Activated CD4-positive, alpha-beta T cell treated with anti-CD3 and anti-CD28 coated beads, Interleukin-2, amount 10 ng/mL, durations not matched to agents 7 days and 5 days (primary cell): Measurements from ENCODE around the gene PGPEP1. TPM values are rescaled to one million over a fixed set of nuclear protein-coding genes. Genes with fewer than 3 reads are reported as not detected.
"Not testable (repeated sequence)": the region's sequence is repeated elsewhere in the genome, so short reads cannot be mapped to it uniquely, and the experiment has no call there.

Experiments used
- CTCF ChIA-PET: fragments of 350-600 bp; sonication (Branson Sonifier 250); formaldehyde crosslinking; loops from one replicate; lab custom pipeline; 2021; ENCODE audit warnings: antibody characterized with exemption; lab: Charles Lee
- POLR2A ChIA-PET: fragments of 350-600 bp; sonication (Branson Sonifier 250); formaldehyde crosslinking; loops from one replicate; lab custom pipeline; 2021; ENCODE audit warnings: antibody characterized with exemption; lab: Charles Lee
- DNase-seq: peaks from one replicate; pipeline ENCODE4 v3.0.0-alpha.2; 2020
- H3K27ac Mint-ChIP-seq: one replicate; pipeline ENCODE4 v1.8.0; 2021; ENCODE audit warnings: mild to moderate bottlenecking, moderate library complexity, mixed read lengths
- H3K27me3 Mint-ChIP-seq: one replicate; pipeline ENCODE4 v1.8.0; 2021; ENCODE audit warnings: mixed read lengths
- H3K36me3 Mint-ChIP-seq: one replicate; pipeline ENCODE4 v1.8.0; 2021; ENCODE audit warnings: low read depth, mixed read lengths
- H3K4me1 Mint-ChIP-seq: one replicate; pipeline ENCODE4 v1.8.0; 2021; ENCODE audit warnings: mixed read lengths
- H3K4me3 Mint-ChIP-seq: one replicate; pipeline ENCODE4 v1.8.0; 2021; ENCODE audit warnings: mild to moderate bottlenecking, moderate library complexity, mixed read lengths
- H3K9me3 Mint-ChIP-seq: one replicate; pipeline ENCODE4 v1.8.0; 2021; ENCODE audit warnings: mixed read lengths
- total RNA-seq, 2 experiments: library from RNA; stranded (reverse); gene quantifications; one replicate each; pipeline ENCODE4 v1.2.3, GENCODE V29; 2021

The PGPEP1 gene
- total RNA-seq, 2 experiments from 2014 or later: 24.1 to 24.8 TPM

DNA sequence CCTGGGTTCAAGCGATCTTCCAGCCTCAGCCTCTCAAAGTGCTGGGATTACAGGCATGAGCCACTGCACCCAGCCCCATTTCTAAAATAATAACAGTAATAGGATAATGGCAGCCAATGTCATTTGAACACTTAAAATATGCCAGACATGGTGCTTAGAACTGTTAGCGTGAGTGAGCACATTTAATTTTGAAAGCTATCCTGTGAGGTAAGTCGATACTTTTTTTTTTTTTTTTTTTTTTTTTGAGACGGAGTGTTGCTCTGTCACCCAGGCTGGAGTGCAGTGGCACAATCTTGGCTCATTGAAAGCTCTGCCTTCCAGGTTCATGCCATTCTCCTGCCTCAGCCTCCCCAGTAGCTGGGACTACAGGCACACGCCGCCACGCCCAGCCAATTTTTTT, 14.3 kb downstream of the PGPEP1 start:
- H3K4me3 Mint-ChIP-seq, H3K4me1 Mint-ChIP-seq, POLR2A ChIA-PET, DNase-seq, H3K9me3 Mint-ChIP-seq, H3K27me3 Mint-ChIP-seq, H3K27ac Mint-ChIP-seq: not testable (repeated sequence)
- CTCF ChIA-PET: interaction anchor here (0.6 to 1.2 kb wide), 3 partner anchors 13 to 75 kb away, joined by 3 to 5 read pairs (median 3); no protein-coding TSS in a partner anchor
- H3K36me3 Mint-ChIP-seq: peaks cover 28% of the 10 kb centered on the region

DNA sequence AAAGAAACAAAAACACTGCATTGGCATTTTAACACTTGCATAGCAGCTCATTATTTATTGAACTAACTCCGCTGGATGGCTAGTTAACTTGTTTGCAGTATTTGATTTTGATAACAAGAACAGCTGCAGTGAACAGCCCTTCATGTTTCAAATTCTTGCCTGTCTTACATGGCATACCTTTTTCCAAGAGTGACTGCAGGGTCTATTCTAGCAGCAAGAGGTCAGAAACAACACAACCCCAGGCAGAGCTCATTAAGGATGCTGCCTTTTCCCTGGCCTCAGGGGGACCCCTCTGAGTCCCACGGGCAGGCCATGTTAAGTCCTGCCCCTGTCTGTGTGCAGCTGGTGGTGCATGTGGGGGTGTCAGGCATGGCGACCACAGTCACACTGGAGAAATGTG, 16.6 kb downstream of the PGPEP1 start:
- Mint-ChIP-seq H3K4me3 (no peak overlapping the region), H3K9me3 (no peaks in the 10 kb centered on the region), H3K27me3 (no peaks in the 10 kb centered on the region), H3K27ac (no peak overlapping the region), H3K4me1 (no peaks in the 10 kb centered on the region), H3K36me3 (peaks cover 28% of the 10 kb centered on the region)
- no peak for DNase-seq
- CTCF ChIA-PET: interaction anchor here (0.6 to 1.0 kb wide), 3 partner anchors 11 to 85 kb away, joined by 3 to 8 read pairs (median 5); no protein-coding TSS in a partner anchor
- POLR2A ChIA-PET: no interaction called here

- Mint-ChIP-seq H3K27me3 (no peaks in the 10 kb centered on the region), H3K9me3 (peaks cover 2% of the 10 kb centered on the region), H3K4me3 (no peak overlapping the region), H3K4me1 (peaks cover 20% of the 10 kb centered on the region), H3K36me3 (peaks cover 39% of the 10 kb centered on the region), H3K27ac (no peak overlapping the region)
- POLR2A ChIA-PET: no interaction called here
- CTCF ChIA-PET: interaction anchor here (1.5 kb wide), 1 partner anchor 33 kb away, joined by 4 read pairs; no protein-coding TSS in a partner anchor
- DNase-seq: no peak
Observed at GRCh38 chr19:18361646-18362045, 21.2 kb downstream of the PGPEP1 start.

DNA sequence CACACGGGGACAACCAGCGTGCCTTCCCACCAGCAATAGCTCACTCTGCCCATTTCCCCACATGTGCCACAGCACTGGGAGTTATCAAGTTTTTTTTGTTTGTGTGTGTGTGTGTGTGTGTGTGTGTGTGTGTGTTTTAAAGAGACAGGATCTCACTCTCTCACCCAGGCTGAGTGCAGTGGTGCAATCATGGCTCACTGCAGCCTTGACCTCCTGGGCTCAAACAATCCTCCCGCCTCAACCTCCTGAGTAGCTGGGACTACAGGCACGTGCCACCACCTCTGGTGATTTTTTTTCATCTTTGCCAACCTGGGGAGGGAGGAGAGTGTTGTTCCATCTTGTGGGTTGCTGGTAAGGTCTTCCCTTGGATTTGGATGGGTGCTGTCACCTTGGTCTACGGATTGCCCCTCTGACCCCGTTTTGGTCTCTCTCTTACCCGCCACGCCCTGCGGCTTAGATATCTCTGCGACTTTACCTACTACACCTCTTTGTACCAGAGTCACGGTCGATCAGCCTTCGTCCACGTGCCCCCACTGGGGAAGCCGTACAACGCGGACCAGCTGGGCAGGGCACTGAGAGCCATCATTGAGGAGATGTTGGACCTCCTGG, 22.6 kb downstream of the PGPEP1 start:
- POLR2A ChIA-PET: interaction anchor here (0.6 kb wide), 1 partner anchor 26 kb away, joined by 6 read pairs; no protein-coding TSS in a partner anchor

DNA sequence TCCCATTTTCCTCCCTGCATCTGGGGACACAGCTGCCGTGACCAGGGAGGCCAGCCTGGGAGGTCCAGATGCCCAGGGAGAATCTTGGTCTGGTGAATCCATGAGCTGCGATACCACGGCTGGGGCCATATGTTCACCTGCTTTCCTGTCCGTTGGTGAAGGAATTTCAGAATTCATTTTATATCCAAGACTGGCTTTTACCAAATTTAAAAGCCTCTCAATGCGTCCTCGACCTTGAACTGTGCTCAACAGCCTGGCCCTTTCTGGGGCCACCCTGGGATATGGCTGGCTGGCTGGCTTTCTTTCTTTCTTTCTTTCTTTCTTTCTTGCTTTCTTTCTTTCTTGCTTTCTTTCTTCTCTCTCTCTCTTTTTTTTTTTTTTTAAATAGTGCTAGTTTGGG, 23.4 kb downstream of the PGPEP1 start:
- CTCF ChIA-PET: interaction anchor here (0.6 to 2.2 kb wide), 3 partner anchors 10 to 547 kb away, joined by 3 to 8 read pairs (median 3); no protein-coding TSS in a partner anchor
- H3K4me3 Mint-ChIP-seq: no peak overlapping the region
- H3K36me3 Mint-ChIP-seq: peaks cover 28% of the 10 kb centered on the region
- no peak overlapping the region for H3K27ac Mint-ChIP-seq
- DNase-seq: no peak
- no peaks in the 10 kb centered on the region for H3K27me3 Mint-ChIP-seq
- POLR2A ChIA-PET: no interaction called here
- peaks cover 2% of the 10 kb centered on the region for H3K9me3 Mint-ChIP-seq
- H3K4me1 Mint-ChIP-seq: peaks cover 20% of the 10 kb centered on the region

More for the DNA sequence above, 22.6 kb downstream of the PGPEP1 start:
- Mint-ChIP-seq H3K27me3 (no peaks in the 10 kb centered on the region), H3K9me3 (peaks cover 2% of the 10 kb centered on the region), H3K36me3 (peaks cover 29% of the 10 kb centered on the region), H3K27ac (no peak overlapping the region), H3K4me3 (no peak overlapping the region), H3K4me1 (peaks cover 20% of the 10 kb centered on the region)
- CTCF ChIA-PET: interaction anchor here (0.6 to 2.2 kb wide), 3 partner anchors 11 to 34 kb away, joined by 3 to 8 read pairs (median 3); no protein-coding TSS in a partner anchor
- no peak for DNase-seq

DNA sequence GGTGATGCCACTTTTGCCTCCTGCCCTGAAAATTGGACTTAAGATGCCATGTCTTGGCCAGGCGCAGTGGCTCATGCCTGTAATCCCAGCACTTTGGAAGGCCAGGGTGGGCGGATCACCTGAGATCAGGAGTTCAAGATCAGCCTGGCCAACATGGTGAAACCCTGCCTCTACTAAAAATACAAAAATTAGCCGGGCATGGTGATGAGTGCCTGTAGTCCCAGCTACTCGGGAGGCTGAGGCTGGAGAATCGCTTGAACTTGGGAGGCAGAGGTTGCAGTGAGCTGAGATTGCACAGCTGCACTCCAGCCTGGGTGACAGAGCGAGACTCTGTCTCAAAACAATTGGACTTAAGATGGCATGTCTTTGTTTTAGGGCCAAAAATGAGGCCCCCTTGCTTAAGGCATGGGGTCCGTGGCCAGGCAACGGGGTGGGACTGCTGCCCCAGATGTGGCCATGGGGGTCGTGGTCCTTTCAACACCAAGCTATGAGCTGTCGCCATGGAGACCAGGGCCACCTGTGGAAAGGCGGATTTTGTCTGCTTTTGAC, 24.0 kb downstream of the PGPEP1 start:
- peak overlapping the region; percentile 13 for H3K27ac Mint-ChIP-seq
- H3K9me3 Mint-ChIP-seq, POLR2A ChIA-PET, H3K4me3 Mint-ChIP-seq, DNase-seq, H3K27me3 Mint-ChIP-seq: not testable (repeated sequence)
- CTCF ChIA-PET: interaction anchor here (1.1 to 2.2 kb wide), 2 partner anchors 9 to 36 kb away, joined by 3 to 8 read pairs; no protein-coding TSS in a partner anchor
- H3K4me1 Mint-ChIP-seq: peaks cover 20% of the 10 kb centered on the region
- H3K36me3 Mint-ChIP-seq: peaks cover 25% of the 10 kb centered on the region

DNA sequence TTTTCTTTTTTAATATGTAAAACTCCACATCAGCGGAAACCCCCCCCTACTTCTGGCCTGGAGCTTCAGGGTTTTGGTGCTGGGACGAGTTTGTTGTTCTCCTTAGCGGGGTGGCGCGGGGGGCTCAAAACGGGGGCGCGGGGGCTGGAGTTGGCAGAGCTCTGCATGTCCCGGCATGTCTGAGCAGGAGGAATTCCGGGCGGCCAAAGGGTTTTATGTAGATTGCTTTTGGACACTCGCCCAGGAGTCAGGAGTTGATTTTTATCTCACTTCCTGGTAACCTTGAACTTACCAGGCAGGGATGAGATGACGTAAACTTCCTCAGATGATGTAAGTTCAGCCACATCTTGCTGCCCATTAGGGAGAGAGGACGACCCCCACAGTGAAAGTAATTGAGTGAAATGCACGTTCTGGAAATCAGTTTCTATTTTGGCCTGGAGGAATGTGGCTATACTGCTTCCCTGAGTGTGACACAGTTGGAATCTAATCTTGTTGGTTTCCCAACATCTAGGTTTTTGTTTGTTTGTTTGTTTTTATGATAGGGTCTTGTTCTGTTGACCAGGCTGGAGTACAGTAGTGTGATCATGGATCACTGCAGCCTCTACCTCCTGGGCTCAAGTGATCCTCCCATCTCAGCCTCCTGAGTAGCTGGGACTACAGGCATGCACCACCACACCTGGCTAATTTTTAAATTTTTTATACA, 24.6 kb downstream of the PGPEP1 start:
- Mint-ChIP-seq H3K27me3 (no peaks in the 10 kb centered on the region), H3K36me3 (peaks cover 23% of the 10 kb centered on the region), H3K9me3 (peaks cover 2% of the 10 kb centered on the region), H3K4me1 (peaks cover 20% of the 10 kb centered on the region), H3K27ac (peak overlapping the region; percentile 43), H3K4me3 (no peak overlapping the region)
- ChIA-PET CTCF (interaction anchor here (0.7 to 2.2 kb wide), 3 partner anchors 9 to 161 kb away, joined by 3 to 8 read pairs (median 7); partner anchors contain the start of gene RAB3A), POLR2A (no interaction called here)
- DNase-seq: no peak

DNA sequence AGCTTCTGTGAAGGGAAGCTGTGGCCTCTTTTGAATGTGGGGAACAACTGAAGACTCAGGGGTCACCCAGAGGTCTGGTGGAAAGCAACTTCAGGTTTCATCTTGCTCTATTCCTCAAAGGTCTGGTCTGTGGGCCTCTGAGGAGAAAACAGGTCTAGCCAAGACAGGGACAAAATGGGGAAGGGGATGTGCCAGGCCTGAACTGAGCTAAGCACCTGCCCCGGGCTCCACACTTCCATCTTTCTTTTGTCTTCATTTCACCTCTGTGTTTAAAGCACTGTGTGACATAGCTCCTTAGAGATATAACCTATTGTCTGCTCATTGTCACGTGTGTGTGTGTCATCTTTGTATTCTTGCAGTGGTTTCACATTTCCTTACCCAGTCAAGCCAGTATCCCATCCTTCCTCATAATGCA, 25.6 kb downstream of the PGPEP1 start:
- Mint-ChIP-seq H3K9me3 (peaks cover 2% of the 10 kb centered on the region), H3K27me3 (no peaks in the 10 kb centered on the region), H3K4me3 (no peak overlapping the region), H3K27ac (no peak overlapping the region), H3K36me3 (peaks cover 23% of the 10 kb centered on the region), H3K4me1 (peaks cover 20% of the 10 kb centered on the region)
- no peak for DNase-seq
- ChIA-PET POLR2A (no interaction called here), CTCF (interaction anchor here (0.6 to 1.3 kb wide), 2 partner anchors 22 to 35 kb away, joined by 4 to 7 read pairs; no protein-coding TSS in a partner anchor)

GRCh38 chr19:18368504-18369222, 28.3 kb downstream of the PGPEP1 start:
- H3K4me3 Mint-ChIP-seq: no peak overlapping the region
- H3K27ac Mint-ChIP-seq: no peak overlapping the region
- POLR2A ChIA-PET: no interaction called here
- H3K27me3 Mint-ChIP-seq: no peaks in the 10 kb centered on the region
- CTCF ChIA-PET: interaction anchor here (0.9 to 1.4 kb wide), 3 partner anchors 12 to 20 kb away, joined by 3 to 7 read pairs (median 5); no protein-coding TSS in a partner anchor
- DNase-seq: no peak
- H3K9me3 Mint-ChIP-seq: peaks cover 2% of the 10 kb centered on the region
- H3K36me3 Mint-ChIP-seq: peaks cover 16% of the 10 kb centered on the region
- peaks cover 23% of the 10 kb centered on the region for H3K4me1 Mint-ChIP-seq

GRCh38 chr19:18373407-18373891, 33.1 kb downstream of the PGPEP1 start:
- Mint-ChIP-seq H3K9me3 (no peaks in the 10 kb centered on the region), H3K36me3 (no peaks in the 10 kb centered on the region), H3K27me3 (no peaks in the 10 kb centered on the region), H3K4me3 (no peak overlapping the region), H3K4me1 (peaks cover 13% of the 10 kb centered on the region), H3K27ac (peak overlapping the region; percentile 73)
- ChIA-PET POLR2A (no interaction called here), CTCF (interaction anchor here (2.2 kb wide), 1 partner anchor 9 kb away, joined by 8 read pairs; no protein-coding TSS in a partner anchor)
- DNase-seq: no peak

DNA sequence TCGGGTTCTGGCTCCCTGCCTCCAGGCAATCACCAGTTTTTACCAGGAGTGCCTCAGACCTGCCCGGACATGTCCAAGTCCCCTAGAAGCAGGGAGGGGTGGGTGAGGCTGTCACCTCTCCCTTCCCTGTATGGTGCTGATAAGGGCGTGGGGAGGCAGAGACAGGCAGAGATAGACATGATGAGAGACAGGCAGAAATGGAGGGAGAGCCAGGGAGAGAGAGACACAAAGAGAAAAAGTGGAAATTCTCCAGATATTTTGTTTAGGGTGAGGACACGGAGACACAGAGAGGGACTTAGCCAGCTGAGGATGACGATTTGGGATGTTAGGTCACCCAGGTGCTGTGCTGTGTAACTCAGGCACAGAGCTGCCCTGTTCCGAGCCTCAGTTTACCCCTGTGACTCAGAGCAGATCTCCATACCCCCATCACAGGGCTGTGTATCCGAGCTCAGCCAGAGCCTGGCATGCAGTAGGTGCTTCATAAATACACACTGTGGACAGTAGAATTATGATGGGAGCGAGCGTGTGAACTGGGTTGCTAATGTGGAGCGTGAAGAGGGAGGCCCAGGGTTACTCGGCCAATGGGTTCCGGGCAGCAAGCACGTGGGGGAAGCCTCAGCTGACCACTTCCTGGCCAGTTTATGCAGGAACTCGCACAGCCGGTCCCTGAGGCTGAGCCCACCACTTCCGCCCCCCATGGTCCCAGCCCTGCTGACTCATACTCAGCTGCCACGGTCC, 33.7 kb downstream of the PGPEP1 start:
- no peaks in the 10 kb centered on the region for H3K27me3 Mint-ChIP-seq
- ChIA-PET POLR2A (no interaction called here), CTCF (interaction anchor here (2.2 kb wide), 1 partner anchor 10 kb away, joined by 8 read pairs; no protein-coding TSS in a partner anchor)
- peaks cover 13% of the 10 kb centered on the region for H3K4me1 Mint-ChIP-seq
- no peaks in the 10 kb centered on the region for H3K9me3 Mint-ChIP-seq
- no peak overlapping the region for H3K4me3 Mint-ChIP-seq
- peak overlapping the region; percentile 73 for H3K27ac Mint-ChIP-seq
- H3K36me3 Mint-ChIP-seq: no peaks in the 10 kb centered on the region
- DNase-seq: peak; percentile 50
